ENCODE results near the gene MRPS22.

MRPS22 gene

DNA sequence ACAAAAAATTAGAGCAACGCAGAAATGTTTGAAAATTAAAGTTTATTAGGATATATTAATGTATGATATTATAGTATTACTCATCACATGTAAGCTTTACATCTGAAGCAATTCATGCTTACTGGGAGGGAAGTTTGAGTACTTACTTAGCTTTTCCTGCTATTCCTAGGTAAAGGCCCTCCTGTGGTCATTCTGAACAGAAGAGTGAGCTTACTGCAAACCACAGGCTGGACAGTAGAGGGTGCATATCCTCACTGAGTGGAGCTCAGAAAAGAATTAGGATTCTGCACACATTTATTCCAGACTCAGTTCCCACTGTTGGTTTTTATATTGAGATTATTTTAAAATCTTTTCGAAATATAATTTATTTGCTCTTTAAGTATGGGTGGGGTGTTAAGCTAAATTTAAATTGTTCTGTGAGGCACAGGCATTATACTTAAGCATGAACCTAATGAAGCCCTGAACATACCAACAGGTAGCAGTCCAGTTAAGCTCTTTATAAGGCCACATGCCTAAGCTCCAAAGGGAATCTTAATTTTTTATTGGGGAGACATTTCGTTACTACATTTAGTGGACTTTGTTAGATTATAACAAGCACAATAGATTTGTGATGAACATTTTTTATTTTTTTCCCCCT, 10.2 kb downstream of the MRPS22 start:
- peak; percentile 17 for DNase-seq (ENCODE audit: low read depth)

DNA sequence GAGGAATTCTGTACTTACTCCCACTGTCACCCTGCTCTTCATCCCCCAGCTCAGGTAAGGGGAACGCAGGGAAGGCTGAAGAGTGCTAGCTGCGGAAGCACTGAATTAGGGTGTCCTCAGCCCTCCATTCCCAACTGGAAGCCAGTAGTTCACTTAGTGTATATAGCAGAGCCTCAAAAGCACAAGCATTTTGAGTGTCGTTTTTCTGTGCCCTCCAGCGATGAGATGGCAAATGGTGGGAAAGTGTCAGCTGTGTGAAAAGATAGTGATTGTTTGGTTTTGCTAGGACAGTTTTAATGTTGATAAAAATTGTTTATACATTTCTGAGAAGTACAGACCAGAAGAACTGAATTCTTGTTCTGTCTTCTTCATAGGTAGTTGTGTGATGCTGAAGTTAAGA, 10.8 kb downstream of the MRPS22 start:
- no peak overlapping the region for H3K4me3 ChIP-seq (ENCODE audit: low read depth, low read length)
- TF ChIP-seq, protein P1, sequence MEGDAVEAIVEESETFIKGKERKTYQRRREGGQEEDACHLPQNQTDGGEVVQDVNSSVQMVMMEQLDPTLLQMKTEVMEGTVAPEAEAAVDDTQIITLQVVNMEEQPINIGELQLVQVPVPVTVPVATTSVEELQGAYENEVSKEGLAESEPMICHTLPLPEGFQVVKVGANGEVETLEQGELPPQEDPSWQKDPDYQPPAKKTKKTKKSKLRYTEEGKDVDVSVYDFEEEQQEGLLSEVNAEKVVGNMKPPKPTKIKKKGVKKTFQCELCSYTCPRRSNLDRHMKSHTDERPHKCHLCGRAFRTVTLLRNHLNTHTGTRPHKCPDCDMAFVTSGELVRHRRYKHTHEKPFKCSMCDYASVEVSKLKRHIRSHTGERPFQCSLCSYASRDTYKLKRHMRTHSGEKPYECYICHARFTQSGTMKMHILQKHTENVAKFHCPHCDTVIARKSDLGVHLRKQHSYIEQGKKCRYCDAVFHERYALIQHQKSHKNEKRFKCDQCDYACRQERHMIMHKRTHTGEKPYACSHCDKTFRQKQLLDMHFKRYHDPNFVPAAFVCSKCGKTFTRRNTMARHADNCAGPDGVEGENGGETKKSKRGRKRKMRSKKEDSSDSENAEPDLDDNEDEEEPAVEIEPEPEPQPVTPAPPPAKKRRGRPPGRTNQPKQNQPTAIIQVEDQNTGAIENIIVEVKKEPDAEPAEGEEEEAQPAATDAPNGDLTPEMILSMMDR (IDR thresholded peaks at IDR 0.05; ENCODE audit: control insufficient read depth, extremely low read depth, insufficient read depth) = no peak
- no peak for DNase-seq (ENCODE audit: low read depth)

More for the DNA sequence above, 10.2 kb downstream of the MRPS22 start:
- no peak overlapping the region for H3K4me3 ChIP-seq (ENCODE audit: low read depth, low read length)
- TF ChIP-seq, protein P1 (IDR thresholded peaks at IDR 0.05; ENCODE audit: control insufficient read depth, extremely low read depth, insufficient read depth) = peak; percentile 92

DNA sequence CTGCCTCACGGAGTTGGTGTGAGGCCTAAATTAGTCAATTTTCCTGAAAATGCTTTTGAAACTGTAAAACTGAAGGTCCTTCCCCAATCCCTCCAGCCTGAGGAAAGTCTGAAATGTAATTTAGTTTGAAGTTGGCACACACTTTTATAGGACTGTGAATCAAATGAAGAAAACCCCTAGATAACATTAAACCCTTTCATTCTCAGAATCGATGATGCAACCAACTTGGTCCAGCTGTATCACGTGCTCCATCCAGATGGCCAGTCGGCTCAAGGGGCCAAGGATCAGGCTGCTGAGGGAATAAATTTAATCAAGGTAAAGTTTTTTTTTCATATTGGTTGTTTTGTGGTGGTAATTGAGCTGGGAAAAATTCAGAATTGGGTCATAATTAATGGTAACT, 11.7 kb downstream of the MRPS22 start:
- no peak overlapping the region for H3K4me3 ChIP-seq (ENCODE audit: low read depth, low read length)
- TF ChIP-seq, protein P1 (IDR thresholded peaks at IDR 0.05; ENCODE audit: control insufficient read depth, extremely low read depth, insufficient read depth) = no peak
- DNase-seq (ENCODE audit: low read depth) = no peak

DNA sequence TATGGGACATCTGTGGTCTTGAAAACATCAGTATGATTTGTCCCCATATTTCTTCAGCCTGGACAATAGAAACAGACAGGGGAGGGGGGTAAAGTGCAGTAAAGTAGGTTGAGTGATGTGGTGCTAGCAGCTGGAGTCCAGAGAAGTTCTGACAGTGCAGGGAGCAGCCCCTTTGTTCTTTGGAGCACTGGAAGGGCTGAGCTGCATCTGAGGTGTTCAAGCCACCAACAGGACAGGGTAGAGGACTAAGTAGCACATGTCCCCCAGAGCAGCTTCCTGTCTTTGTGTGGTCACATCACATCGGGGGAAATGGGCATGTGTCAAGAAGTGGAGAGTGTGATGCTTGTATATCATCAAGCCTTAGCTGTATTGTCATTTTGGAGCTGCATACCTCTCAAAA, 12.1 kb downstream of the MRPS22 start:
- H3K4me3 ChIP-seq (ENCODE audit: low read depth, low read length) = no peak overlapping the region
- DNase-seq (ENCODE audit: low read depth) = no peak
- TF ChIP-seq, protein P1 (IDR thresholded peaks at IDR 0.05; ENCODE audit: control insufficient read depth, extremely low read depth, insufficient read depth) = no peak

DNA sequence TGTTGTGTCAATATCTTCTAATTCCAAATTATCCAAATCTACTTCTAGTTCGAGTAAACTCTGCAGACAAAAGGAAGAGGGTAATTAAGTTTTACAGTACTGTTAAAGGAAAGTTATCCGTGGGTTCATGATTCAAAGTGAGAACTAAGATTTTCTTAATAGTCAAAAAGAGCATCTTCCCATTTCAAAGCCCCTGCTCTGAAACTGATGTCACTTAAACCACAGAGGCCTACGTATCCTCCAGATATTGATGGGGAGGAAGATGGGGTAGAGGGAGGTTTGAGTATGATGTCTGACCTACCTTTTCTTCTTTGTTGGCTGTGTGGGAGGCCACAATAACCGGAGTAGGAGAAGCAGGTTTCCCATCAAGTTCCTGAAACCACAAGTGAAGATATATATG, 14.1 kb downstream of the MRPS22 start:
- H3K4me3 ChIP-seq (ENCODE audit: low read depth, low read length) = no peak overlapping the region
- DNase-seq (ENCODE audit: low read depth) = no peak
- TF ChIP-seq, protein P1 (IDR thresholded peaks at IDR 0.05; ENCODE audit: control insufficient read depth, extremely low read depth, insufficient read depth) = no peak

DNA sequence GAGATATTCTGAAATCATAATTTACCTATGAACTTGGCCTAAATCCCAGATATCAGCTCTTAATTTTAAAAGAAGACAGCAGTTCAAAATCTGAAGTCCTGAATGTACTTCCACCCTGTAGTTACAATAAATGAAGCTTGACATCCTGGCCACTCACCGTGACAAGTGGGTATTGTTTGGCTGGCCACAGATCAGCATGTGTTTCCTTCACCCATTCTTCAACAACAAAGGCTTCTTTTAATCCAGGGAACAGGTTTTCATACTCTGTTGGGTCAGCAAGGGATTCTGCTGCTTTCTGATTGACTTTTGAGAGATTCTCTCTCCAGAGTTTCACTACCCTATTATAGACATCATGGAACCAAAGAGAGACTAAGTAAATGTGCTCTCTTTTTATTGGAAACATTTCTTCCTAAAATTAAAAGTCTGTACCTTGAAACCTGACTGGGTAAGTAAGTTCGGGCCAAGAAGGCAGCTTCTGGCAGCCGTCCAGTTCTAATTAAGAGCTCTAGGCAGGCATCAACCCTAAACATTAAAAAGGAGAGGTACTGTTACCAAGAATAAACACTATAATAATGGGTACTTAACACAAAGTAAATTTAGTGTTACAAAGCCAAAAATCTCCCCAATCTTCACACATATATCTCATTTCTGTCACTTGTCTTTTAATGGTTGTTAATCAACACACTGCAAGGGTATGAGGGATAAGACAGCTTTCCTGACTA, 15.2 kb downstream of the MRPS22 start:
- DNase-seq (ENCODE audit: low read depth) = peak; percentile 4
- H3K4me3 ChIP-seq (ENCODE audit: low read depth, low read length) = no peak overlapping the region
- TF ChIP-seq, protein P1 (IDR thresholded peaks at IDR 0.05; ENCODE audit: control insufficient read depth, extremely low read depth, insufficient read depth) = no peak
